Tibial nerve (tissue), 4 donors: ENCODE measurements around the gene PNPLA5. TPM values are rescaled to one million over a fixed set of nuclear protein-coding genes. Genes with fewer than 3 reads are reported as not detected.

Source experiments
- DNase-seq, 2 donors: peaks; one replicate each; pipeline ENCODE4 v3.0.0-alpha.2; 2019; ENCODE audit warnings: low spot score in 2 of 2
- H3K27ac ChIP-seq, 4 donors: fragments of 200-600 bp; sonication (generic) in 3 of 4; one replicate each; pipeline ENCODE4 v1.5.1; 2017 to 2019; ENCODE audit warnings: mild to moderate bottlenecking in 1 of 4
- H3K27me3 ChIP-seq, 2 donors: fragments of 200-600 bp; sonication (generic) in 1 of 2; one replicate each; pipeline versions ENCODE4 v1.5.1 to v1.6.0; 2017 to 2019
- H3K36me3 ChIP-seq, 3 donors: fragments of 200-600 bp; sonication (generic); one replicate each; pipeline ENCODE4 v1.5.1; 2018 to 2019
- H3K4me1 ChIP-seq, 4 donors: fragments of 200-600 bp; sonication (generic) in 3 of 4; one replicate each; pipeline ENCODE4 v1.5.1; 2017 to 2019
- H3K4me3 ChIP-seq, 4 donors: fragments of 200-600 bp; sonication (generic) in 3 of 4; one replicate each; pipeline ENCODE4 v1.5.1; 2017 to 2019; ENCODE audit warnings: mild to moderate bottlenecking in 1 of 4, moderate library complexity in 1 of 4
- H3K9me3 ChIP-seq, 4 donors: fragments of 200-600 bp; sonication (generic) in 3 of 4; one replicate each; pipeline ENCODE4 v1.5.1; 2017 to 2019
- EP300 ChIP-seq, 2 donors: sonication (generic); formaldehyde crosslinking; IDR thresholded peaks; one replicate each; pipeline ENCODE4 v1.6.1; 2017; ENCODE audit warnings: antibody characterized with exemption in 2 of 2, mild to moderate bottlenecking in 1 of 2
- POLR2A ChIP-seq, 2 donors: fragments of 450-650 bp; IDR thresholded peaks; one replicate each; pipeline ENCODE4 v1.6.1; 2017; ENCODE audit warnings: antibody characterized with exemption in 2 of 2, mild to moderate bottlenecking in 2 of 2, moderate library complexity in 2 of 2
- WGBS, 2 donors: methylation state at CpG; one replicate each; pipeline ENCODE4 v1.1.5; 2018; 5-methylcytosine and 5-hydroxymethylcytosine counted together
- total RNA-seq, 4 donors: library from RNA; depleted of rRNA; stranded (reverse); fragments of >200 nt; gene quantifications; one replicate each; pipeline ENCODE4 v1.1.0, GENCODE V29; 2016
- TF ChIP-seq, protein P1 (sequence below), 5 experiments: fragments of 200-600 bp in 3 of 5; fragments of 450-650 bp in 2 of 5; sonication (generic) in 3 of 5; IDR thresholded peaks; one replicate each; pipeline ENCODE4 v1.5.1; 2016 to 2019; ENCODE audit warnings: antibody characterized with exemption in 5 of 5, mild to moderate bottlenecking in 3 of 5, moderate library complexity in 2 of 5

Gene PNPLA5
- total RNA-seq, 4 donors from 2014 or later = not detected

DNA sequence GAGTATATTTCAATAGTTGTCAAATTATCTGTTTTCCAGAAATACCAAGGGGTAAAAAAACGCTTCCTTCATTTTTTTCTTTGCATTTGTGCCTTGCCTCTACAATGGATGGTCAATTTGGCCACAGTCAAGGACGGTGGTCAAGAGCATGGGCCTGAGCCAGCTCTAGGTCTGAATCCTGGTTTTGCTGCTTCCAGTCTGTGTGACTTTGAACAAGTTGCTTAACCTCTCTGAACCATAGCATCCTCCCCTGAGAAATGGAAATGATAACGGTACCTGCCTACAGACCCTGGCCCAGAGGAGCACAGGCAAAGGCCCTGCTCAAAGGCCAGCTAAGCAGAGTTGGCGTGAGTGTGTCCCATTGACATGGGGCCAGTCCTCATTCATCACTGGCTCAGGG lies 3.1 kb downstream of the PNPLA5 start:
- H3K9me3 ChIP-seq = no peaks in the 10 kb centered on the region
- peaks cover 0 to 62% of the 10 kb centered on the region in 2 donors for H3K27me3 ChIP-seq
- TF ChIP-seq, protein P1, sequence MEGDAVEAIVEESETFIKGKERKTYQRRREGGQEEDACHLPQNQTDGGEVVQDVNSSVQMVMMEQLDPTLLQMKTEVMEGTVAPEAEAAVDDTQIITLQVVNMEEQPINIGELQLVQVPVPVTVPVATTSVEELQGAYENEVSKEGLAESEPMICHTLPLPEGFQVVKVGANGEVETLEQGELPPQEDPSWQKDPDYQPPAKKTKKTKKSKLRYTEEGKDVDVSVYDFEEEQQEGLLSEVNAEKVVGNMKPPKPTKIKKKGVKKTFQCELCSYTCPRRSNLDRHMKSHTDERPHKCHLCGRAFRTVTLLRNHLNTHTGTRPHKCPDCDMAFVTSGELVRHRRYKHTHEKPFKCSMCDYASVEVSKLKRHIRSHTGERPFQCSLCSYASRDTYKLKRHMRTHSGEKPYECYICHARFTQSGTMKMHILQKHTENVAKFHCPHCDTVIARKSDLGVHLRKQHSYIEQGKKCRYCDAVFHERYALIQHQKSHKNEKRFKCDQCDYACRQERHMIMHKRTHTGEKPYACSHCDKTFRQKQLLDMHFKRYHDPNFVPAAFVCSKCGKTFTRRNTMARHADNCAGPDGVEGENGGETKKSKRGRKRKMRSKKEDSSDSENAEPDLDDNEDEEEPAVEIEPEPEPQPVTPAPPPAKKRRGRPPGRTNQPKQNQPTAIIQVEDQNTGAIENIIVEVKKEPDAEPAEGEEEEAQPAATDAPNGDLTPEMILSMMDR (IDR thresholded peaks at IDR 0.05) = no peak
- TF ChIP-seq POLR2A (IDR thresholded peaks at IDR 0.05) (no peak), EP300 (IDR thresholded peaks at IDR 0.05) (no peak)
- no peak overlapping the region for H3K4me3 ChIP-seq
- peaks cover 0 to 12% (median 0%) of the 10 kb centered on the region in 4 donors for H3K4me1 ChIP-seq
- 70 to 71% methylated on average over 4 of the region's 4 CpGs for WGBS, 2 donors
- no peak for DNase-seq
- H3K27ac ChIP-seq = no peak overlapping the region
- no peaks in the 10 kb centered on the region for H3K36me3 ChIP-seq

DNA sequence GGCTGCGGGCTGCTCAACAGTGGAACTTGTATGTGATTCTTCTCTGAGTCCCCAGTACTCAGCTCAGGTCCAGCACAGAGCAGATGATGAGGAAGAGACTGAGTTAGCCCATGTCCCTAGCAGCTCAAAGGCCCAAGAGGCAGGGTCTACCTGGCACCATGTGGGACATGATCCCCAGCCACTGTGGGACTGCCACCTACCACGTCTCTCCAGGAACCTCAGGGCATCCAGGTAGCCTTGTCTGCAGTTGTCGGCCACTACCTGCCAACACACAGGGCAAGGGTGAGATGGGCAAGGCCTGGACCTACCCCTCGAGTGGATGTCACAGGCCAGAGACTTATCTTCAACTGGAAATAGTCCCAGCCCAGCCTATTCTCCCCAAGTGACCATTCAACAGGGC lies 4.4 kb downstream of the PNPLA5 start:
- Histone ChIP-seq H3K27ac (no peak overlapping the region), H3K4me1 (peaks cover 0 to 12% (median 0%) of the 10 kb centered on the region in 4 donors), H3K27me3 (peaks cover 0 to 50% of the 10 kb centered on the region in 2 donors), H3K9me3 (no peaks in the 10 kb centered on the region), H3K36me3 (no peaks in the 10 kb centered on the region), H3K4me3 (no peak overlapping the region)
- TF ChIP-seq POLR2A (IDR thresholded peaks at IDR 0.05) = no peak
- TF ChIP-seq EP300 (IDR thresholded peaks at IDR 0.05) = no peak
- TF ChIP-seq, protein P1 (IDR thresholded peaks at IDR 0.05) = no peak
- no peak for DNase-seq
- 67 to 68% methylated on average over 3 to 4 of the region's 4 CpGs for whole genome bisulfite sequencing, 2 donors

DNA sequence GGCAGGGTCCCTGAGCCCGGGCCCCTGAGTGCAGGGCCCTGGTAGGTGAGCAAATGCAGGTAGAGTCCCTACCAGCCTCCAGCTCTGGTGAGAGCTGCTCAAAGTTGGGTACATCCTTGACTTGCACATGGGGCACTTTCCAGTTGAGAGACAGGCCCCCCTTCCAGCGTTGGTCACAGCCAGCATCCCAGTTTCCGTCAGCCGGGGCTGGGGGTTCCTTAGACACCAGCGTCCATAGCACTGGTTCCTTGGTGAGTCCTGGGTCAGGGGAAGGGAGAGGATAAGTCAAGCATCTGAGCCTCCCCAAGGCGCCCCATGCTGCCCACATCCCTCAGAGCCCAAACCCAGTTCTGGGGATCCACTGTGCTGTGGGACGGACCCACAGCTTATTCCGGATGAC lies 5.6 kb downstream of the PNPLA5 start:
- Histone ChIP-seq H3K9me3 (no peaks in the 10 kb centered on the region), H3K4me1 (peaks cover 0 to 4% (median 0%) of the 10 kb centered on the region in 4 donors), H3K4me3 (no peak overlapping the region), H3K36me3 (no peaks in the 10 kb centered on the region), H3K27ac (no peak overlapping the region), H3K27me3 (peaks cover 0 to 38% of the 10 kb centered on the region in 2 donors)
- TF ChIP-seq, protein P1 (IDR thresholded peaks at IDR 0.05) = no peak
- TF ChIP-seq EP300 (IDR thresholded peaks at IDR 0.05) (no peak), POLR2A (IDR thresholded peaks at IDR 0.05) (no peak)
- DNase-seq = no peak
- 62 to 71% methylated on average over 8 of the region's 8 CpGs for WGBS, 2 donors

DNA sequence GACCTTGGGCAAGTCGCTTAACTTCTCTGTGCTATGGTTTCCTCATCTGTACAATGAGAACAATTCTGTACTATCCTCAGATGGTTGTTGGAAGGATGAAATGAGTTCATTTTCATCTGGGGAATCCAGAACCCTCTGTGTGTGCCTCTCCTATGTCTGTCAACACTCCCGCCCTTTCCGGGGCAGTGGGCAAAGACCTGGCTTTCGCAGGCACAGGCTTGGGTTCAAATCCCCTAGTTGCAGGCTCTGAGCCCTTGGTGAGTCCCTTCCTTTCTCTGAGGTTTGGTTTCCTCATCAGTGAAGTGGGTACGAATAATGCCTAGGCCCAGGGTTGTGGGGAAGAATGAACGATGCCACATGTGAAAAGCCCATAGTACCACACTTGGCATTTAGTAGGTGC lies 6.0 kb downstream of the PNPLA5 start:
- no peak overlapping the region for H3K27ac ChIP-seq
- no peaks in the 10 kb centered on the region for H3K9me3 ChIP-seq
- 87 to 94% methylated on average over 6 of the region's 6 CpGs for WGBS, 2 donors
- H3K27me3 ChIP-seq = peaks cover 0 to 34% of the 10 kb centered on the region in 2 donors
- TF ChIP-seq POLR2A (IDR thresholded peaks at IDR 0.05) = no peak
- TF ChIP-seq, protein P1 (IDR thresholded peaks at IDR 0.05) = no peak
- TF ChIP-seq EP300 (IDR thresholded peaks at IDR 0.05) = no peak
- no peak overlapping the region for H3K4me3 ChIP-seq
- no peaks in the 10 kb centered on the region for H3K36me3 ChIP-seq
- H3K4me1 ChIP-seq = no peaks in the 10 kb centered on the region
- no peak for DNase-seq

DNA sequence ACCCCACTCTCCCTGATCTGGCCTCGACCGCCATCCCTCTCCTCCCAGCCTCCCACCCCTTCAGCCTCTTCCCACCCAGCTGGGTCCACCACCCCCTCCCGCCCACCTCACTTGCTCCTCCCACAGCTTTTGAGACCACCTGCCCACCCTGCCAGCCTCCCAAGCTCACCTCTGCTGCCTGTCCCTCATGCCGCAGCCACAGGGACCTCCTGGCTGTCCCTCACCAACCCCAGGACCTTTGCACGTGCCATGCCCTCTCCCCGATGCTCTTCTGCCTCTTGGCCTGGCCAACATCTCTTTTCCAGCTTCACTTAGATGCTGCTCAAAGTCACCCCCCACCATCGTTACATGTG lies 6.5 kb downstream of the PNPLA5 start:
- H3K36me3 ChIP-seq = no peaks in the 10 kb centered on the region
- H3K9me3 ChIP-seq = no peaks in the 10 kb centered on the region
- no peaks in the 10 kb centered on the region for H3K4me1 ChIP-seq
- 62 to 78% methylated on average over 7 of the region's 7 CpGs for WGBS, 2 donors
- H3K27ac ChIP-seq = no peak overlapping the region
- no peak overlapping the region for H3K4me3 ChIP-seq
- TF ChIP-seq EP300 (IDR thresholded peaks at IDR 0.05) = no peak
- TF ChIP-seq, protein P1 (IDR thresholded peaks at IDR 0.05) = no peak
- no peak for TF ChIP-seq POLR2A (IDR thresholded peaks at IDR 0.05)
- no peak for DNase-seq
- H3K27me3 ChIP-seq = peaks cover 0 to 29% of the 10 kb centered on the region in 2 donors
